Neural cell (in vitro differentiated cells): ENCODE data around the gene MYOCD. TPM values are rescaled to one million over a fixed set of nuclear protein-coding genes. Genes with fewer than 3 reads are reported as not detected.

ENCODE experiments used
- H2AFZ ChIP-seq: fragments of 200-600, 300-800 bp; sonication (generic), shearing (Covaris generic); 2 replicates; pipeline ENCODE4 v1.6.0; 2014; ENCODE audit warnings: low read depth, mild to moderate bottlenecking, antibody characterized with exemption, low read length, moderate library complexity
- H3F3A ChIP-seq: fragments of 200-600 bp; shearing (Covaris generic); 2 replicates; pipeline ENCODE4 v1.6.1; 2016; ENCODE audit warnings: mild to moderate bottlenecking, moderate library complexity, mixed read lengths, antibody characterized with exemption, low read length; ENCODE audit not compliant: insufficient read depth, poor library complexity, severe bottlenecking
- H3K27ac ChIP-seq: fragments of 200-600, 300-800 bp; sonication (generic), shearing (Covaris generic); 2 replicates; pipeline ENCODE4 v1.5.1; 2014; ENCODE audit warnings: mild to moderate bottlenecking, low read length, moderate library complexity
- H3K27me3 ChIP-seq: fragments of 300-800, 200-600 bp; sonication (generic), shearing (Covaris generic); 2 replicates; pipeline ENCODE4 v1.6.0; 2014; ENCODE audit warnings: mild to moderate bottlenecking, low read depth, low read length, moderate library complexity; ENCODE audit not compliant: insufficient read depth
- H3K36me3 ChIP-seq: fragments of 300-800, 200-600 bp; sonication (generic), shearing (Covaris generic); 2 replicates; pipeline ENCODE4 v1.5.1; 2014; ENCODE audit warnings: mild to moderate bottlenecking, antibody characterized with exemption, low read length, moderate library complexity; ENCODE audit not compliant: insufficient read depth
- H3K4me2 ChIP-seq: fragments of 300-800, 200-600 bp; sonication (generic), shearing (Covaris generic); 2 replicates; pipeline ENCODE4 v1.6.0; 2014; ENCODE audit warnings: mild to moderate bottlenecking, low read length
- H3K4me3 ChIP-seq: fragments of 300-800, 200-600 bp; sonication (generic), shearing (Covaris generic); 2 replicates; pipeline ENCODE4 v1.5.1; 2014; ENCODE audit warnings: mild to moderate bottlenecking, low read length, moderate library complexity
- H3K79me2 ChIP-seq: fragments of 200-600 bp; shearing (Covaris generic); replicated peaks from 2 replicates; pipeline ENCODE4 v1.6.0; 2014; ENCODE audit warnings: mild to moderate bottlenecking, low read length, moderate library complexity; ENCODE audit not compliant: insufficient read depth
- H3K9ac ChIP-seq: fragments of 300-800, 200-600 bp; sonication (generic), shearing (Covaris generic); 2 replicates; pipeline ENCODE4 v1.6.1; 2016; ENCODE audit warnings: mild to moderate bottlenecking, low read length, mixed read lengths
- H3K9me2 ChIP-seq: fragments of 200-600 bp; shearing (Covaris generic); 2 replicates; pipeline ENCODE4 v1.6.1; 2016; ENCODE audit warnings: mild to moderate bottlenecking, low read length, mixed read lengths; ENCODE audit not compliant: insufficient read depth
- H3K9me3 ChIP-seq: fragments of 200-600, 300-800 bp; sonication (generic), shearing (Covaris generic); 2 replicates; pipeline ENCODE4 v1.6.1; 2016; ENCODE audit warnings: mild to moderate bottlenecking, mixed run types, low read length, moderate library complexity, mixed read lengths
- H4K20me1 ChIP-seq: fragments of 200-600 bp; shearing (Covaris generic); 2 replicates; pipeline ENCODE4 v1.6.1; 2016; ENCODE audit warnings: mild to moderate bottlenecking, mixed run types; ENCODE audit not compliant: insufficient read depth
- CTCF ChIP-seq: fragments of 450-650 bp; IDR thresholded peaks from 2 replicates; pipeline ENCODE4 v1.5.1; 2014; ENCODE audit warnings: antibody characterized with exemption, mild to moderate bottlenecking, moderate library complexity; ENCODE audit not compliant: poor library complexity, severe bottlenecking
- EP300 ChIP-seq: fragments of 450-650 bp; conservative IDR thresholded peaks from 2 replicates; pipeline ENCODE4 v1.6.1; 2014; ENCODE audit warnings: antibody characterized with exemption, mild to moderate bottlenecking, moderate library complexity; ENCODE audit not compliant: poor library complexity, severe bottlenecking
- EZH2 ChIP-seq: fragments of 200-600, 300-800 bp; shearing (Covaris generic), sonication (generic); IDR thresholded peaks from 2 replicates; pipeline ENCODE4 v1.6.1; 2014; ENCODE audit warnings: antibody characterized with exemption, low read length, borderline replicate concordance, mild to moderate bottlenecking; ENCODE audit not compliant: insufficient read depth, poor library complexity, severe bottlenecking
- MXI1 ChIP-seq: fragments of 450-650 bp; conservative IDR thresholded peaks from 2 replicates; pipeline ENCODE4 v1.6.1; 2014; ENCODE audit warnings: antibody characterized with exemption, mild to moderate bottlenecking; ENCODE audit not compliant: poor library complexity, severe bottlenecking
- POLR2AphosphoS5 ChIP-seq: IDR thresholded peaks from 2 replicates; pipeline ENCODE4 v1.6.1; 2012
- RAD21 ChIP-seq: fragments of 450-650 bp; conservative IDR thresholded peaks from 2 replicates; pipeline ENCODE4 v1.6.1; 2014; ENCODE audit warnings: antibody characterized with exemption, mild to moderate bottlenecking, moderate library complexity
- REST ChIP-seq: IDR thresholded peaks from 2 replicates; pipeline ENCODE4 v1.6.1; 2012; ENCODE audit warnings: borderline replicate concordance
- SMC3 ChIP-seq: fragments of 450-650 bp; conservative IDR thresholded peaks from 2 replicates; pipeline ENCODE4 v1.6.1; 2014; ENCODE audit warnings: antibody characterized with exemption, mild to moderate bottlenecking, moderate library complexity; ENCODE audit not compliant: poor library complexity
- TAF1 ChIP-seq: IDR thresholded peaks from 2 replicates; pipeline ENCODE4 v1.6.1; 2012; ENCODE audit warnings: low read depth
- polyA plus RNA-seq: library from polyadenylated mRNA; depleted of rRNA; stranded (reverse); fragments of >200 nt; gene quantifications from 2 replicates; pipeline ENCODE4 v1.2.3, GENCODE V29; 2014

The MYOCD gene
- polyA plus RNA-seq, 1 donor from 2014 or later = not detected

GRCh38 chr17:12637745-12638651 lies 27.7 kb upstream of the MYOCD start:
- no peaks in the 10 kb centered on the region for H3K9me2 ChIP-seq
- H3F3A ChIP-seq = no peaks in the 10 kb centered on the region
- H3K4me2 ChIP-seq = no peak overlapping the region
- H3K9me3 ChIP-seq = no peaks in the 10 kb centered on the region
- no peak overlapping the region for H3K9ac ChIP-seq
- no peak overlapping the region for H3K27ac ChIP-seq
- H4K20me1 ChIP-seq = no peaks in the 10 kb centered on the region
- no peaks in the 10 kb centered on the region for H3K36me3 ChIP-seq
- H2AFZ ChIP-seq = no peak overlapping the region
- no peaks in the 10 kb centered on the region for H3K79me2 ChIP-seq
- no peaks in the 10 kb centered on the region for H3K27me3 ChIP-seq
- H3K4me3 ChIP-seq = no peak overlapping the region
- no peak for TF ChIP-seq RAD21
- no peak for TF ChIP-seq SMC3
- TF ChIP-seq MXI1 = no peak
- no peak for TF ChIP-seq EZH2

GRCh38 chr17:12640364-12640763 lies 25.3 kb upstream of the MYOCD start:
- Histone ChIP-seq H4K20me1 (no peaks in the 10 kb centered on the region), H3K36me3 (no peaks in the 10 kb centered on the region), H3K27me3 (no peaks in the 10 kb centered on the region), H3K9ac (no peak overlapping the region), H3K4me2 (no peak overlapping the region), H3K9me2 (no peaks in the 10 kb centered on the region), H2AFZ (no peak overlapping the region), H3K79me2 (no peaks in the 10 kb centered on the region), H3K9me3 (no peaks in the 10 kb centered on the region), H3F3A (no peaks in the 10 kb centered on the region), H3K4me3 (no peak overlapping the region), H3K27ac (no peak overlapping the region)
- TF ChIP-seq TAF1 (no peak), RAD21 (no peak), REST (no peak), EZH2 (no peak), MXI1 (no peak), EP300 (no peak), POLR2AphosphoS5 (no peak), SMC3 (no peak)

- Histone ChIP-seq H3K9me2 (no peaks in the 10 kb centered on the region), H2AFZ (no peak overlapping the region), H3K4me3 (no peak overlapping the region), H3K9ac (no peak overlapping the region), H4K20me1 (no peaks in the 10 kb centered on the region), H3K79me2 (no peaks in the 10 kb centered on the region), H3K27me3 (no peaks in the 10 kb centered on the region), H3K36me3 (no peaks in the 10 kb centered on the region), H3K4me2 (no peak overlapping the region), H3K27ac (no peak overlapping the region), H3F3A (no peaks in the 10 kb centered on the region), H3K9me3 (no peaks in the 10 kb centered on the region)
- TF ChIP-seq TAF1 (no peak), CTCF (no peak), SMC3 (no peak), MXI1 (no peak), REST (no peak), POLR2AphosphoS5 (no peak), RAD21 (no peak), EZH2 (no peak), EP300 (no peak)
Measured at GRCh38 chr17:12641084-12641483, 24.6 kb upstream of the MYOCD start.
